NB4 (cell line): ENCODE data around the gene E2F7.

ENCODE experiments used
- CTCF ChIP-seq: IDR thresholded peaks from one replicate; pipeline ENCODE4 v1.5.1; 2012; ENCODE audit warnings: low read depth, low read length
- POLR2A ChIP-seq: IDR thresholded peaks from 2 replicates; pipeline ENCODE4 v1.6.1; 2011; ENCODE audit warnings: mild to moderate bottlenecking; ENCODE audit not compliant: insufficient read length; ENCODE audit errors: extremely low read depth
- TF ChIP-seq, protein P1 (sequence below): IDR thresholded peaks from 2 replicates; pipeline ENCODE4 v1.6.1; 2011; ENCODE audit warnings: low read depth, low read length

- TF ChIP-seq POLR2A = no peak
- TF ChIP-seq CTCF = no peak
- TF ChIP-seq, protein P1, sequence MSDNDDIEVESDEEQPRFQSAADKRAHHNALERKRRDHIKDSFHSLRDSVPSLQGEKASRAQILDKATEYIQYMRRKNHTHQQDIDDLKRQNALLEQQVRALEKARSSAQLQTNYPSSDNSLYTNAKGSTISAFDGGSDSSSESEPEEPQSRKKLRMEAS = no peak
Measured at GRCh38 chr12:77070800-77071449, 5.6 kb upstream of the E2F7 start.
